ENCODE results near the gene CACNG4.

CACNG4 gene

GRCh38 chr17:66945147-66945835 is 19.2 kb upstream of the CACNG4 start:
- no peak for DNase-seq

- no peak for DNase-seq
These were observed 18.3 kb upstream of the CACNG4 start for GRCh38 chr17:66946251-66946650.

- DNase-seq: no peak
These were observed 17.2 kb upstream of the CACNG4 start for GRCh38 chr17:66947311-66947710.

- no peak for DNase-seq
These were observed 16.3 kb upstream of the CACNG4 start for GRCh38 chr17:66948061-66948750.

GRCh38 chr17:66949501-66949900 is 15.0 kb upstream of the CACNG4 start:
- no peak for DNase-seq

- no peak for DNase-seq
These were observed 14.2 kb upstream of the CACNG4 start for GRCh38 chr17:66950325-66950724.

GRCh38 chr17:66950886-66951604 is 13.5 kb upstream of the CACNG4 start:
- no peak for DNase-seq

- DNase-seq: no peak
These were observed 12.9 kb upstream of the CACNG4 start for GRCh38 chr17:66951605-66951953.

- DNase-seq: no peak
These were observed 12.4 kb upstream of the CACNG4 start for GRCh38 chr17:66952031-66952524.

GRCh38 chr17:66952681-66953629 is 11.6 kb upstream of the CACNG4 start:
- DNase-seq: no peak

- DNase-seq: no peak
These were observed 10.9 kb upstream of the CACNG4 start for GRCh38 chr17:66953630-66954020.

GRCh38 chr17:66954632-66955031 is 9.9 kb upstream of the CACNG4 start:
- no peak for DNase-seq

GRCh38 chr17:66955821-66956220 is 8.7 kb upstream of the CACNG4 start:
- DNase-seq: no peak

GRCh38 chr17:66956941-66957340 is 7.6 kb upstream of the CACNG4 start:
- no peak for DNase-seq

GRCh38 chr17:66957343-66957742 is 7.2 kb upstream of the CACNG4 start:
- no peak for DNase-seq

GRCh38 chr17:66957951-66958579 is 6.4 kb upstream of the CACNG4 start:
- no peak for DNase-seq

GRCh38 chr17:66959641-66960375 is 4.7 kb upstream of the CACNG4 start:
- no peak for DNase-seq

GRCh38 chr17:66960613-66961012 is 3.9 kb upstream of the CACNG4 start:
- DNase-seq: no peak

GRCh38 chr17:66963521-66963908 is 992 bp upstream of the CACNG4 start:
- DNase-seq: no peak

- no peak for DNase-seq
These were observed 658 bp downstream of the CACNG4 start for GRCh38 chr17:66964930-66965800.

Data from cortex of kidney (tissue), 1 donor.